Stomach (tissue), 9 donors: Measurements from ENCODE around the gene TCF3. TPM values are rescaled to one million over a fixed set of nuclear protein-coding genes. Genes with fewer than 3 reads are reported as not detected.

Source experiments
- DNase-seq, 2 donors: peaks; one replicate each; pipeline versions ENCODE4 v3.0.0 to v3.0.0-alpha.2; 2013 to 2019
- H3K27ac ChIP-seq, 5 donors: fragments of 200-600 bp in 4 of 5; sonication (generic) in 4 of 5; one replicate each; pipeline ENCODE4 v1.5.1; 2013 to 2019; ENCODE audit warnings: mild to moderate bottlenecking in 1 of 5, moderate library complexity in 1 of 5
- H3K27me3 ChIP-seq, 3 donors: fragments of 200-600 bp; sonication (generic); one replicate each; pipeline ENCODE4 v1.5.1; 2017 to 2019; ENCODE audit warnings: mixed run types in 1 of 3
- H3K36me3 ChIP-seq, 4 donors: fragments of 200-600 bp; sonication (generic); 1 replicate in 3 of 4; 2 replicates in 1 of 4; pipeline ENCODE4 v1.5.1; 2016 to 2019
- H3K4me1 ChIP-seq, 4 donors: fragments of 200-600 bp; sonication (generic); one replicate each; pipeline ENCODE4 v1.5.1; 2016 to 2019
- H3K4me3 ChIP-seq, 4 donors: fragments of 200-600 bp; sonication (generic) in 3 of 4; one replicate each; pipeline ENCODE4 v1.5.1; 2016 to 2019; ENCODE audit warnings: mild to moderate bottlenecking in 1 of 4
- H3K9me3 ChIP-seq, 4 donors: fragments of 200-600 bp; sonication (generic); one replicate each; pipeline ENCODE4 v1.5.1; 2016 to 2019
- EP300 ChIP-seq: sonication (generic); formaldehyde crosslinking; IDR thresholded peaks from one replicate; pipeline ENCODE4 v1.6.1; 2017; ENCODE audit warnings: antibody characterized with exemption
- POLR2A ChIP-seq, 4 donors: fragments of 450-650 bp; IDR thresholded peaks; one replicate each; pipeline ENCODE4 v1.6.1; 2016; ENCODE audit warnings: antibody characterized with exemption in 4 of 4, control low read depth in 2 of 4, mild to moderate bottlenecking in 1 of 4, moderate library complexity in 1 of 4
- POLR2AphosphoS5 ChIP-seq, 3 donors: sonication (generic); formaldehyde crosslinking; IDR thresholded peaks; one replicate each; pipeline ENCODE4 v1.6.1; 2016; ENCODE audit warnings: antibody characterized with exemption in 3 of 3
- WGBS, 5 donors: extraction: QIAGEN DNeasy Blood & Tissue Kit in 3 of 5; methylation state at CpG; one replicate each; pipeline versions ENCODE4 v1.1.5 to v1.1.7; 2013 to 2018; 5-methylcytosine and 5-hydroxymethylcytosine counted together
- intact Hi-C: fragments of 100-400 bp; cut with DNase I; formaldehyde crosslinking; loops from one replicate; pipeline ENCODE4 v1.15.1; 2023; ENCODE audit warnings: low total_unique reads
- polyA plus RNA-seq, 3 donors: library from polyadenylated mRNA; stranded (reverse); fragments of 200-250 nt; gene quantifications; one replicate each; pipeline ENCODE4 v1.2.3, GENCODE V29; 2013
- total RNA-seq, 5 donors: library from RNA; depleted of rRNA; stranded (reverse); fragments of >200 nt; gene quantifications; one replicate each; pipeline versions ENCODE4 v1.1.0 to v1.2.3, GENCODE V29; 2014 to 2016
- TF ChIP-seq, protein P1 (sequence below), 7 experiments: fragments of 450-650 bp in 4 of 7; fragments of 200-600 bp in 3 of 7; sonication (generic) in 3 of 7; IDR thresholded peaks; one replicate each; pipeline ENCODE4 v1.5.1; 2016 to 2019; ENCODE audit warnings: antibody characterized with exemption in 7 of 7, control low read depth in 2 of 7, mild to moderate bottlenecking in 1 of 7
- donor health status: healthy with polysubstance abuse.
- donor health status: Bipolar disorder and iron deficiency.
- donor health status: healthy.

TCF3 gene
- total and polyA plus RNA-seq, 8 donors, result 12.8 to 90.2 (median 34.1) TPM

- Histone ChIP-seq H3K9me3 (no peaks in the 10 kb centered on the region), H3K36me3 (peaks cover 32 to 97% (median 94%) of the 10 kb centered on the region in 4 donors), H3K4me3 (no peak overlapping the region), H3K27ac (no peak overlapping the region), H3K4me1 (peaks cover 0 to under 1% (median 0%) of the 10 kb centered on the region in 4 donors), H3K27me3 (no peaks in the 10 kb centered on the region)
- TF ChIP-seq POLR2AphosphoS5 (IDR thresholded peaks at IDR 0.05), result no peak
- TF ChIP-seq EP300, result no peak
- TF ChIP-seq POLR2A (IDR thresholded peaks at IDR 0.05), result no peak
- TF ChIP-seq, protein P1, sequence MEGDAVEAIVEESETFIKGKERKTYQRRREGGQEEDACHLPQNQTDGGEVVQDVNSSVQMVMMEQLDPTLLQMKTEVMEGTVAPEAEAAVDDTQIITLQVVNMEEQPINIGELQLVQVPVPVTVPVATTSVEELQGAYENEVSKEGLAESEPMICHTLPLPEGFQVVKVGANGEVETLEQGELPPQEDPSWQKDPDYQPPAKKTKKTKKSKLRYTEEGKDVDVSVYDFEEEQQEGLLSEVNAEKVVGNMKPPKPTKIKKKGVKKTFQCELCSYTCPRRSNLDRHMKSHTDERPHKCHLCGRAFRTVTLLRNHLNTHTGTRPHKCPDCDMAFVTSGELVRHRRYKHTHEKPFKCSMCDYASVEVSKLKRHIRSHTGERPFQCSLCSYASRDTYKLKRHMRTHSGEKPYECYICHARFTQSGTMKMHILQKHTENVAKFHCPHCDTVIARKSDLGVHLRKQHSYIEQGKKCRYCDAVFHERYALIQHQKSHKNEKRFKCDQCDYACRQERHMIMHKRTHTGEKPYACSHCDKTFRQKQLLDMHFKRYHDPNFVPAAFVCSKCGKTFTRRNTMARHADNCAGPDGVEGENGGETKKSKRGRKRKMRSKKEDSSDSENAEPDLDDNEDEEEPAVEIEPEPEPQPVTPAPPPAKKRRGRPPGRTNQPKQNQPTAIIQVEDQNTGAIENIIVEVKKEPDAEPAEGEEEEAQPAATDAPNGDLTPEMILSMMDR (IDR thresholded peaks at IDR 0.05), result no peak
- DNase-seq, result no peak
- intact Hi-C loops, result no loop called here
- 91 to 97% (median 92%) methylated on average over 9 to 23 of the region's 23 CpGs for WGBS, 5 donors
Measured at GRCh38 chr19:1622007-1622406, 30.4 kb downstream of the TCF3 start.

DNA sequence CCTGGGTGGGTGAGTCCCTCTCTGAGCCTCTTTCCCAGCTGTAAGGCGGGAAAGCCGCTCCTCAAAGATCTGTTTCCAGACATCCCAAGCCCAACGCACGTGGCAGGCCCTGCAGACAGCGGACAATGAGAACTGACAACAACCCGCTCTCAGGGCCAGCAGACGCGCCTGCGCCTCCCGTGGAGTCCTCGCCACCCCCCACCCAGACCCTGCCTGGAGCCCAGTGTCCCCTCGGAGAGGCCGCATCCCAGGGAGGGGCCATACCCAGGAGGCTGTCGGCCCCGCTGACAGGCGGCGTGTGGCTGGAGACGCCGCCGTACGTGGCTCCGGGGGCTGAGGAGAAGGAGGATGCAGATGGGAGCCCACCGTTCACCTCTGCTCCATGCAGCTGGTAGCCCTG, 30.8 kb downstream of the TCF3 start:
- Histone ChIP-seq H3K27ac (no peak overlapping the region), H3K36me3 (peaks cover 32 to 97% (median 89%) of the 10 kb centered on the region in 4 donors)
- intact Hi-C loops, result no loop called here

GRCh38 chr19:1621021-1621420, 31.4 kb downstream of the TCF3 start:
- no peak overlapping the region for H3K27ac ChIP-seq
- 91 to 100% (median 93%) methylated on average over 4 to 19 of the region's 19 CpGs for WGBS, 5 donors
- H3K4me1 ChIP-seq, result peaks cover 0 to 5% (median 0%) of the 10 kb centered on the region in 4 donors
- intact Hi-C loops, result no loop called here
- no peaks in the 10 kb centered on the region for H3K27me3 ChIP-seq
- no peak for DNase-seq
- peaks cover 32 to 97% (median 89%) of the 10 kb centered on the region in 4 donors for H3K36me3 ChIP-seq
- TF ChIP-seq EP300 (no peak), POLR2AphosphoS5 (IDR thresholded peaks at IDR 0.05) (no peak), POLR2A (IDR thresholded peaks at IDR 0.05) (no peak)
- TF ChIP-seq, protein P1 (IDR thresholded peaks at IDR 0.05), result no peak
- H3K4me3 ChIP-seq, result no peak overlapping the region
- no peaks in the 10 kb centered on the region for H3K9me3 ChIP-seq

More for the DNA sequence above, 30.8 kb downstream of the TCF3 start:
- Histone ChIP-seq H3K9me3 (no peaks in the 10 kb centered on the region), H3K4me1 (peaks cover 0 to 5% (median 0%) of the 10 kb centered on the region in 4 donors), H3K27me3 (no peaks in the 10 kb centered on the region), H3K4me3 (no peak overlapping the region)
- DNase-seq, result no peak
- WGBS, 5 donors, result 91 to 97% (median 95%) methylated on average over 23 of the region's 23 CpGs
- TF ChIP-seq POLR2AphosphoS5 (IDR thresholded peaks at IDR 0.05) (no peak), POLR2A (IDR thresholded peaks at IDR 0.05) (no peak), EP300 (no peak)
- TF ChIP-seq, protein P1 (IDR thresholded peaks at IDR 0.05), result no peak

DNA sequence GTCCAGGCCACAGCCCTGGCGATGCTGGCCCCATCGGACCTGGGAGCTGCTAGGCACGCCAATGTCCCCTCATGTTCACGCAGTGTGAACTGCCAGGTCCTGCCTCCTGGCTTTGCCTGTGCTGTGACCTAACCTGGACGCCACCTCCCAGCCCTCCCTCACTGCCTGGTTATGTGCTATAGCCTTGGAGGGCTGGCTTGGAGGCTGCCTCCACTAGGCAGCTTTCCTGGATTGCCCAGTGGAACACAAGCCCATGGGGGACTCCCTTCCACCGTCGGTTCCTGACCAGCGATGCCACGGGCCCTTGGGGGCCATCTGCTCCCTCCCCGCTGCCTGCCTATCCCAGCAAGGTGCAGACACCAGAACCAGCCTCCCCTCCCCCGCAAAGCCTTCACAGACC, 31.9 kb downstream of the TCF3 start:
- intact Hi-C loops, result no loop called here
- TF ChIP-seq POLR2AphosphoS5 (IDR thresholded peaks at IDR 0.05) (no peak), POLR2A (IDR thresholded peaks at IDR 0.05) (no peak), EP300 (no peak)
- TF ChIP-seq, protein P1 (IDR thresholded peaks at IDR 0.05), result no peak
- no peak overlapping the region for H3K4me3 ChIP-seq
- DNase-seq, result no peak
- H3K27ac ChIP-seq, result no peak overlapping the region
- no peaks in the 10 kb centered on the region for H3K27me3 ChIP-seq
- H3K4me1 ChIP-seq, result peaks cover 0 to 5% (median 0%) of the 10 kb centered on the region in 4 donors
- WGBS, 5 donors, result 87 to 93% (median 91%) methylated on average over 6 to 11 of the region's 11 CpGs
- H3K9me3 ChIP-seq, result no peaks in the 10 kb centered on the region
- peaks cover 37 to 97% (median 89%) of the 10 kb centered on the region in 4 donors for H3K36me3 ChIP-seq
